GM23338 (cell line): ENCODE measurements around the gene GGT6. TPM values are rescaled to one million over a fixed set of nuclear protein-coding genes. Genes with fewer than 3 reads are reported as not detected.

Experiments
- ATAC-seq: fragments of 200-7000 bp; cut with Tn5 transposase; 3 replicates; pipeline ENCODE4 v1.9.1; 2020
- DNase-seq: peaks from one replicate; pipeline ENCODE4 v3.0.0-alpha.2; 2015; ENCODE audit warnings: low spot score
- H2AFZ ChIP-seq: fragments of 200-600 bp; sonication (generic); 2 replicates; pipeline ENCODE4 v1.8.0; 2016; ENCODE audit warnings: antibody characterized with exemption, mild to moderate bottlenecking, moderate library complexity
- H3F3A ChIP-seq: fragments of 200-600 bp; sonication (generic); replicated peaks from 2 replicates; pipeline ENCODE4 v1.8.0; 2017; ENCODE audit warnings: antibody characterized with exemption, mixed run types, low read depth
- H3K27ac ChIP-seq: fragments of 200-600 bp; sonication (generic); 2 replicates; pipeline ENCODE4 v1.6.1; 2016; ENCODE audit warnings: low read depth
- H3K27me3 ChIP-seq: fragments of 200-600 bp; sonication (generic); 2 replicates; pipeline ENCODE4 v1.8.0; 2016; ENCODE audit warnings: mild to moderate bottlenecking, mixed run types, moderate library complexity; ENCODE audit not compliant: insufficient read depth
- H3K36me3 ChIP-seq: fragments of 200-600 bp; sonication (generic); 2 replicates; pipeline ENCODE4 v1.8.0; 2016; ENCODE audit warnings: mild to moderate bottlenecking; ENCODE audit not compliant: insufficient read depth
- H3K4me1 ChIP-seq: fragments of 200-600 bp; sonication (generic); 2 replicates; pipeline ENCODE4 v1.8.0; 2016; ENCODE audit warnings: mild to moderate bottlenecking, moderate library complexity; ENCODE audit not compliant: insufficient read depth
- H3K4me2 ChIP-seq: fragments of 200-600 bp; sonication (generic); 2 replicates; pipeline ENCODE4 v1.7.1; 2017; ENCODE audit warnings: mixed run types
- H3K4me3 ChIP-seq: fragments of 200-600 bp; sonication (generic); 2 replicates; pipeline ENCODE4 v1.6.1; 2016; ENCODE audit warnings: mixed run types
- H3K79me2 ChIP-seq: fragments of 200-600 bp; sonication (generic); replicated peaks from 2 replicates; pipeline ENCODE4 v1.8.0; 2017; ENCODE audit warnings: mild to moderate bottlenecking; ENCODE audit not compliant: insufficient read depth
- H3K9me2 ChIP-seq: fragments of 200-600 bp; sonication (generic); 2 replicates; pipeline ENCODE4 v1.8.0; 2017; ENCODE audit not compliant: insufficient read depth
- H4K20me1 ChIP-seq: fragments of 200-600 bp; sonication (generic); replicated peaks from 2 replicates; pipeline ENCODE4 v1.8.0; 2017; ENCODE audit warnings: mild to moderate bottlenecking; ENCODE audit not compliant: insufficient read depth
- H3K27ac Mint-ChIP-seq: 2 replicates; pipeline ENCODE4 v1.8.0; 2020; ENCODE audit warnings: inconsistent platforms, mild to moderate bottlenecking, moderate library complexity, mixed read lengths
- H3K27me3 Mint-ChIP-seq: 3 replicates; pipeline ENCODE4 v1.8.0; 2022; ENCODE audit warnings: low read depth, mild to moderate bottlenecking, moderate library complexity, mixed read lengths, inconsistent platforms; ENCODE audit not compliant: insufficient read depth, poor library complexity
- H3K36me3 Mint-ChIP-seq: 3 replicates; pipeline ENCODE4 v1.8.0; 2021; ENCODE audit warnings: low read depth, mild to moderate bottlenecking, inconsistent platforms, moderate library complexity, mixed read lengths
- H3K4me1 Mint-ChIP-seq: 3 replicates; pipeline ENCODE4 v1.8.0; 2020; ENCODE audit warnings: mild to moderate bottlenecking, inconsistent platforms, mixed read lengths
- H3K4me3 Mint-ChIP-seq: 3 replicates; pipeline ENCODE4 v1.8.0; 2021; ENCODE audit warnings: moderate library complexity, mild to moderate bottlenecking, inconsistent platforms, mixed read lengths
- H3K9me3 Mint-ChIP-seq: 3 replicates; pipeline ENCODE4 v1.8.0; 2020; ENCODE audit warnings: moderate library complexity, mild to moderate bottlenecking, inconsistent platforms, mixed read lengths
- CREB1 ChIP-seq: fragments of 250-450 bp; sonication (Bioruptor Pico); IDR thresholded peaks from 2 replicates; pipeline ENCODE4 v1.5.0; 2020; ENCODE audit warnings: low read depth, mild to moderate bottlenecking, moderate library complexity
- CTCF ChIP-seq, 2 experiments: fragments of 200-600 bp in 1 of 2; sonication (generic) in 1 of 2; conservative IDR thresholded peaks; 2 replicates each; pipeline versions ENCODE4 v1.5.1 to v1.6.1; 2016 to 2017; ENCODE audit warnings: antibody characterized with exemption in 2 of 2, low read depth in 2 of 2, mild to moderate bottlenecking in 2 of 2, moderate library complexity in 1 of 2
- ETS1 ChIP-seq: IDR thresholded peaks from 2 replicates; pipeline ENCODE4 v1.6.1; 2016; ENCODE audit warnings: antibody characterized with exemption
- EZH2phosphoT487 ChIP-seq: fragments of 200-600 bp; sonication (generic); IDR thresholded peaks from one replicate; pipeline ENCODE4 v1.8.1; 2018; ENCODE audit warnings: antibody characterized with exemption; ENCODE audit not compliant: unreplicated experiment
- JUNB ChIP-seq: IDR thresholded peaks from one replicate; pipeline ENCODE4 v1.6.1; 2016; ENCODE audit warnings: antibody characterized with exemption; ENCODE audit not compliant: unreplicated experiment
- NANOG ChIP-seq: IDR thresholded peaks from 2 replicates; pipeline ENCODE4 v1.6.1; 2016; ENCODE audit warnings: antibody characterized with exemption, borderline replicate concordance
- POLR2AphosphoS5 ChIP-seq: IDR thresholded peaks from 2 replicates; pipeline ENCODE4 v1.6.1; 2016; ENCODE audit warnings: antibody characterized with exemption, low read depth
- STAT1 ChIP-seq: IDR thresholded peaks from one replicate; pipeline ENCODE4 v1.6.1; 2016; ENCODE audit warnings: antibody characterized with exemption; ENCODE audit not compliant: unreplicated experiment
- ZNF114 ChIP-seq: fragments of 250-450 bp; sonication (Bioruptor Pico); IDR thresholded peaks from 2 replicates; pipeline ENCODE4 v1.5.0; 2020; ENCODE audit warnings: mild to moderate bottlenecking, moderate library complexity
- ZNF331 ChIP-seq: fragments of 250-450 bp; sonication (Bioruptor Pico); IDR thresholded peaks from 2 replicates; pipeline ENCODE4 v1.5.0; 2020; ENCODE audit warnings: low read depth, mild to moderate bottlenecking, moderate library complexity
- ZNF462 ChIP-seq: fragments of 250-450 bp; sonication (Bioruptor Pico); IDR thresholded peaks from 2 replicates; pipeline ENCODE4 v1.5.0; 2020; ENCODE audit warnings: mild to moderate bottlenecking, moderate library complexity
- polyA plus RNA-seq: library from polyadenylated mRNA; unstranded; fragments of >200 nt; fragmentation: Nextera tagmentation; extraction: Ambion mirVana; gene quantifications from 2 replicates; pipeline ENCODE4 v1.2.1, GENCODE V29; 2016
- total RNA-seq: library from RNA; depleted of rRNA; stranded (reverse); fragments of >200 nt; shearing (Covaris generic); gene quantifications from 2 replicates; pipeline ENCODE4 v1.2.3, GENCODE V29; 2014

GGT6 gene
- total and polyA plus RNA-seq, 2 experiments from 2014 or later = 0.24 TPM; not detected in 1

GRCh38 chr17:4549781-4550533, 10.4 kb downstream of the GGT6 start:
- Mint-ChIP-seq H3K27me3 (peaks cover 13% of the 10 kb centered on the region), H3K36me3 (peaks cover 96% of the 10 kb centered on the region), H3K27ac (no peak overlapping the region), H3K4me3 (no peak overlapping the region; the same call in 2 of the 3 replicates), H3K9me3 (no peaks in the 10 kb centered on the region), H3K4me1 (peaks cover 15% of the 10 kb centered on the region; the same call in 1 of the 3 replicates)
- Histone ChIP-seq H3K27me3 (no peaks in the 10 kb centered on the region), H3K9me2 (no peaks in the 10 kb centered on the region), H3K27ac (no peak overlapping the region), H3K4me3 (no peak overlapping the region), H4K20me1 (peaks cover 27% of the 10 kb centered on the region), H3K79me2 (peaks cover 24% of the 10 kb centered on the region), H2AFZ (no peak overlapping the region), H3K4me1 (peaks cover 10% of the 10 kb centered on the region; the same call in 1 of the 2 replicates), H3K36me3 (peaks cover 28% of the 10 kb centered on the region), H3K4me2 (no peak overlapping the region), H3F3A (peaks cover 6% of the 10 kb centered on the region; the same call in 1 of the 2 replicates)
- TF ChIP-seq NANOG = no peak
- ATAC-seq = no peak
- no peak for DNase-seq

- H3K79me2 ChIP-seq = peaks cover 14% of the 10 kb centered on the region
- H3K9me2 ChIP-seq = no peaks in the 10 kb centered on the region
- Mint-ChIP-seq H3K27ac (no peak overlapping the region), H3K36me3 (peaks cover 92% of the 10 kb centered on the region), H3K9me3 (no peaks in the 10 kb centered on the region), H3K4me3 (no peak overlapping the region; the same call in 2 of the 3 replicates), H3K27me3 (peaks cover 10% of the 10 kb centered on the region), H3K4me1 (peaks cover 8% of the 10 kb centered on the region; the same call in 1 of the 3 replicates)
- H4K20me1 ChIP-seq = peaks cover 27% of the 10 kb centered on the region
- no peaks in the 10 kb centered on the region for H3K27me3 ChIP-seq
- H3F3A ChIP-seq = peaks cover 6% of the 10 kb centered on the region; the same call in 1 of the 2 replicates
- H3K27ac ChIP-seq = no peak overlapping the region
- peaks cover 28% of the 10 kb centered on the region for H3K36me3 ChIP-seq
- H3K4me1 ChIP-seq = peaks cover 4% of the 10 kb centered on the region; the same call in 1 of the 2 replicates
- H3K4me3 ChIP-seq = no peak overlapping the region
- no peak overlapping the region for H3K4me2 ChIP-seq
- no peak for DNase-seq
- H2AFZ ChIP-seq = no peak overlapping the region
- ATAC-seq = no peak
- no peak for TF ChIP-seq CTCF (conservative IDR thresholded peaks at IDR 0.05; ENCODE audit: low read depth in 2 of 2)
- TF ChIP-seq ZNF462 (CRISPR knock-in tag) = no peak
- no peak for TF ChIP-seq JUNB
- no peak for TF ChIP-seq ETS1
- no peak for TF ChIP-seq ZNF331 (CRISPR knock-in tag)
- no peak for TF ChIP-seq CREB1 (CRISPR knock-in tag)
- TF ChIP-seq NANOG = no peak
- TF ChIP-seq ZNF114 = no peak
- no peak for TF ChIP-seq STAT1
- no peak for TF ChIP-seq POLR2AphosphoS5
- TF ChIP-seq EZH2phosphoT487 = no peak
Observed at GRCh38 chr17:4548721-4549531, 11.5 kb downstream of the GGT6 start.
